ENCODE data around the gene MARCHF6.

DNA sequence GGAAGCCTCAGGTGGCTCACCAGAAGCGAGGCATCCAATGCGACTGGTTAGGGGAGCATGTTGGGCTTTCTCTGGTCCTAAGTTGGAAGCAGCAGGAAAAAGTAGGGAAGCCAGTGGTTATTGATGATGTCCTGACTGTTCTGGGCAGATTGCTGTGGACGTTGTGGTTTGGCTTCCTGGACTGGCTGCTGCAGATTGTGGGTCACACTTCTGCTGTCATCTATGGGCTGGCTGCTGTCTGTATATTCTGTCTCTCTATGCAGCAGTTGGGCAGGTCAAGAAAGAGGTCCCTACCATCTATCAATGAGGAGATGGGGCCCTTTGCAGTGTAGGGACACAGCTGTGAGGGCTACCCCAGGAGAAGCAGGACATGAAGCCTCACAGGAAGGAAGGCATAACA, 13.5 kb upstream of the MARCHF6 start:
- TF ChIP-seq, protein P1, sequence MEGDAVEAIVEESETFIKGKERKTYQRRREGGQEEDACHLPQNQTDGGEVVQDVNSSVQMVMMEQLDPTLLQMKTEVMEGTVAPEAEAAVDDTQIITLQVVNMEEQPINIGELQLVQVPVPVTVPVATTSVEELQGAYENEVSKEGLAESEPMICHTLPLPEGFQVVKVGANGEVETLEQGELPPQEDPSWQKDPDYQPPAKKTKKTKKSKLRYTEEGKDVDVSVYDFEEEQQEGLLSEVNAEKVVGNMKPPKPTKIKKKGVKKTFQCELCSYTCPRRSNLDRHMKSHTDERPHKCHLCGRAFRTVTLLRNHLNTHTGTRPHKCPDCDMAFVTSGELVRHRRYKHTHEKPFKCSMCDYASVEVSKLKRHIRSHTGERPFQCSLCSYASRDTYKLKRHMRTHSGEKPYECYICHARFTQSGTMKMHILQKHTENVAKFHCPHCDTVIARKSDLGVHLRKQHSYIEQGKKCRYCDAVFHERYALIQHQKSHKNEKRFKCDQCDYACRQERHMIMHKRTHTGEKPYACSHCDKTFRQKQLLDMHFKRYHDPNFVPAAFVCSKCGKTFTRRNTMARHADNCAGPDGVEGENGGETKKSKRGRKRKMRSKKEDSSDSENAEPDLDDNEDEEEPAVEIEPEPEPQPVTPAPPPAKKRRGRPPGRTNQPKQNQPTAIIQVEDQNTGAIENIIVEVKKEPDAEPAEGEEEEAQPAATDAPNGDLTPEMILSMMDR (IDR thresholded peaks at IDR 0.05; ENCODE audit: poor library complexity) = no peak
- TF ChIP-seq EZH2 (IDR thresholded peaks at IDR 0.05; ENCODE audit: borderline replicate concordance) = no peak
- TF ChIP-seq EZH2phosphoT487 (IDR thresholded peaks at IDR 0.05; ENCODE audit: low read depth, severe bottlenecking, unreplicated experiment) = no peak

Data from hepatocyte (in vitro differentiated cells).